Measurements from ENCODE around the gene ZNF823.

The ZNF823 gene

DNA sequence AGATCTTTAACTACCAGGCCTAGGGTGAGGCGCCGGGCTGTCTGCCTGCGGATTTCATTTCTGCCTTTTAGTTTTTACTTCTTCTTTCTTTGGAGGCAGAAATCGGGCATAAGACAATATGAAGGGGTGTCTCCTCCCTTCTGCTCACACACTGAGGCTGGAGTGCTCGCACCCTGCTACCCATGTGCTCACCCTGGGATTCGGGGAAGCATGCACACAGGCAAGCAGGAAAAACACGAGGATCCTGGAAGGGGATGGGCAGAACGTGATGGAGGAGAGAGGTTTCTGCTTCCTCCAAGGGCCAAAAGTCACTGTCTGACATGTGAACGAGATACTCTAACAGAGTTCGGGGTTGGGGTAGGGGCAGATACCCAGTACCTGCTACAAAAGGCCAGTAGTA is 28.4 kb downstream of the ZNF823 start:
- ChIA-PET CTCF (no interaction called here), POLR2A (no interaction called here)
- 94% methylated on average over 6 of the region's 10 CpGs for WGBS (ENCODE audit: insufficient coverage)
- no peak for DNase-seq
- H3K9me3 ChIP-seq (ENCODE audit: control extremely low read depth in 1 of 5, control insufficient read depth in 4 of 5, insufficient read depth in 2 of 5, low read depth in 1 of 5, low read length in 4 of 5): peaks cover 0 to 1% (median 0%) of the 10 kb centered on the region in 5 experiments
- no peak overlapping the region for H3K27ac ChIP-seq (ENCODE audit: insufficient read depth in 1 of 2, low read depth in 1 of 2, low read length in 2 of 2, poor library complexity in 1 of 2, severe bottlenecking in 2 of 2)
- no peaks in the 10 kb centered on the region for H3K36me3 ChIP-seq (ENCODE audit: control insufficient read depth in 4 of 4, insufficient read depth in 4 of 4, low read length in 3 of 4)
- H3K27me3 ChIP-seq (replicated peaks in 2 of 5; ENCODE audit: control insufficient read depth in 4 of 5, insufficient read depth in 5 of 5, low read length in 4 of 5): no peaks in the 10 kb centered on the region
- H3K4me3 ChIP-seq (ENCODE audit: control insufficient read depth in 1 of 7, extremely low read depth in 1 of 7, insufficient read depth in 4 of 7, low read depth in 2 of 7, low read length in 6 of 7): no peak overlapping the region
- no peaks in the 10 kb centered on the region for H3K4me1 ChIP-seq (ENCODE audit: control extremely low read depth in 1 of 4, control insufficient read depth in 4 of 4, insufficient read depth in 4 of 4, low read length in 3 of 4)

DNA sequence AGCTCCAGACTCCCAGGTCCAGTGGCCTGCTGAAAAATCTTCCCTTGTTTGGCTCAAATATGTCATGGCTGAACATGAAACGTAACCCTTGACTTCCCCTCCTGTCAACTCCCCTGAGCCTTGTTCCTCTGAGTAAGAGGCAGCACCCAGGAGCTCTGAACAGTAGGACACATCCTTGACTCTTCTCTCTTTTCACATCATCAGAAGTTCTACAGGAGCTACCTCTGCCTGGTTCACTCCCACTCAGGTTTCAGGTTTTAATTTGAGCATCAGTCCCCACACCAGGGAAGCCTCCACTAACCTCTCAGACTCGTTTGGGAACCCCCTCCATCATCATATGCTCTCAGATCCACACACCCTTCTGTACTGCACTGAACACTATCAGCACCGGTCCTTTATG is 30.3 kb downstream of the ZNF823 start:
- Histone ChIP-seq H3K27ac (ENCODE audit: insufficient read depth in 1 of 2, low read depth in 1 of 2, low read length in 2 of 2, poor library complexity in 1 of 2, severe bottlenecking in 2 of 2) (no peak overlapping the region), H3K4me1 (ENCODE audit: control extremely low read depth in 1 of 4, control insufficient read depth in 4 of 4, insufficient read depth in 4 of 4, low read length in 3 of 4) (no peaks in the 10 kb centered on the region), H3K36me3 (ENCODE audit: control insufficient read depth in 4 of 4, insufficient read depth in 4 of 4, low read length in 3 of 4) (no peaks in the 10 kb centered on the region), H3K27me3 (replicated peaks in 2 of 5; ENCODE audit: control insufficient read depth in 4 of 5, insufficient read depth in 5 of 5, low read length in 4 of 5) (no peaks in the 10 kb centered on the region), H3K4me3 (ENCODE audit: control insufficient read depth in 1 of 7, extremely low read depth in 1 of 7, insufficient read depth in 4 of 7, low read depth in 2 of 7, low read length in 6 of 7) (no peak overlapping the region), H3K9me3 (ENCODE audit: control extremely low read depth in 1 of 5, control insufficient read depth in 4 of 5, insufficient read depth in 2 of 5, low read depth in 1 of 5, low read length in 4 of 5) (peaks cover 0 to 1% (median 0%) of the 10 kb centered on the region in 5 experiments)
- DNase-seq: no peak
- ChIA-PET CTCF (interaction anchor here (1.2 to 1.4 kb wide), 2 partner anchors 9 to 13 kb away, joined by 3 to 4 read pairs; no protein-coding TSS in a partner anchor), POLR2A (no interaction called here)
- 100% methylated on average over 3 of the region's 3 CpGs for WGBS (ENCODE audit: insufficient coverage)

GRCh38 chr19:11705474-11705873 is 33.3 kb downstream of the ZNF823 start:
- Histone ChIP-seq H3K4me1 (ENCODE audit: control extremely low read depth in 1 of 4, control insufficient read depth in 4 of 4, insufficient read depth in 4 of 4, low read length in 3 of 4) (no peaks in the 10 kb centered on the region), H3K27ac (ENCODE audit: insufficient read depth in 1 of 2, low read depth in 1 of 2, low read length in 2 of 2, poor library complexity in 1 of 2, severe bottlenecking in 2 of 2) (no peak overlapping the region), H3K27me3 (replicated peaks in 2 of 5; ENCODE audit: control insufficient read depth in 4 of 5, insufficient read depth in 5 of 5, low read length in 4 of 5) (no peaks in the 10 kb centered on the region), H3K9me3 (ENCODE audit: control extremely low read depth in 1 of 5, control insufficient read depth in 4 of 5, insufficient read depth in 2 of 5, low read depth in 1 of 5, low read length in 4 of 5) (no peaks in the 10 kb centered on the region), H3K36me3 (ENCODE audit: control insufficient read depth in 4 of 4, insufficient read depth in 4 of 4, low read length in 3 of 4) (no peaks in the 10 kb centered on the region), H3K4me3 (ENCODE audit: control insufficient read depth in 1 of 7, extremely low read depth in 1 of 7, insufficient read depth in 4 of 7, low read depth in 2 of 7, low read length in 6 of 7) (no peak overlapping the region)
- ChIA-PET CTCF (interaction anchor here (0.6 kb wide), 1 partner anchor 63 kb away, joined by 3 read pairs; no protein-coding TSS in a partner anchor), POLR2A (no interaction called here)
- DNase-seq: no peak
- WGBS (ENCODE audit: insufficient coverage): no CpG with 5 or more reads among the region's 3 CpGs

- Histone ChIP-seq H3K4me1 (ENCODE audit: control extremely low read depth in 1 of 4, control insufficient read depth in 4 of 4, insufficient read depth in 4 of 4, low read length in 3 of 4) (no peaks in the 10 kb centered on the region), H3K9me3 (ENCODE audit: control extremely low read depth in 1 of 5, control insufficient read depth in 4 of 5, insufficient read depth in 2 of 5, low read depth in 1 of 5, low read length in 4 of 5) (no peaks in the 10 kb centered on the region), H3K27ac (ENCODE audit: insufficient read depth in 1 of 2, low read depth in 1 of 2, low read length in 2 of 2, poor library complexity in 1 of 2, severe bottlenecking in 2 of 2) (no peak overlapping the region), H3K36me3 (ENCODE audit: control insufficient read depth in 4 of 4, insufficient read depth in 4 of 4, low read length in 3 of 4) (no peaks in the 10 kb centered on the region), H3K27me3 (replicated peaks in 2 of 5; ENCODE audit: control insufficient read depth in 4 of 5, insufficient read depth in 5 of 5, low read length in 4 of 5) (no peaks in the 10 kb centered on the region), H3K4me3 (ENCODE audit: control insufficient read depth in 1 of 7, extremely low read depth in 1 of 7, insufficient read depth in 4 of 7, low read depth in 2 of 7, low read length in 6 of 7) (no peak overlapping the region)
- POLR2A ChIA-PET: no interaction called here
- no CpG with 5 or more reads among the region's 2 CpGs for WGBS (ENCODE audit: insufficient coverage)
- DNase-seq: no peak
- CTCF ChIA-PET: no interaction called here
Measured at GRCh38 chr19:11704626-11705025, 34.1 kb downstream of the ZNF823 start.

GRCh38 chr19:11699931-11700794 is 38.6 kb downstream of the ZNF823 start:
- WGBS (ENCODE audit: insufficient coverage): 84% methylated on average over 6 of the region's 6 CpGs
- H3K4me3 ChIP-seq (ENCODE audit: control insufficient read depth in 1 of 7, extremely low read depth in 1 of 7, insufficient read depth in 4 of 7, low read depth in 2 of 7, low read length in 6 of 7): no peak overlapping the region
- H3K9me3 ChIP-seq (ENCODE audit: control extremely low read depth in 1 of 5, control insufficient read depth in 4 of 5, insufficient read depth in 2 of 5, low read depth in 1 of 5, low read length in 4 of 5): no peaks in the 10 kb centered on the region
- H3K36me3 ChIP-seq (ENCODE audit: control insufficient read depth in 4 of 4, insufficient read depth in 4 of 4, low read length in 3 of 4): no peaks in the 10 kb centered on the region
- no peak overlapping the region for H3K27ac ChIP-seq (ENCODE audit: insufficient read depth in 1 of 2, low read depth in 1 of 2, low read length in 2 of 2, poor library complexity in 1 of 2, severe bottlenecking in 2 of 2)
- DNase-seq: peak; percentile 34 to 64 (median 58)
- POLR2A ChIA-PET: interaction anchor here (0.6 kb wide), 1 partner anchor 791 kb away, joined by 5 read pairs; no protein-coding TSS in a partner anchor
- H3K27me3 ChIP-seq (replicated peaks in 2 of 5; ENCODE audit: control insufficient read depth in 4 of 5, insufficient read depth in 5 of 5, low read length in 4 of 5): peaks cover 0 to under 1% (median 0%) of the 10 kb centered on the region in 5 experiments
- peaks cover 1% of the 10 kb centered on the region in 4 experiments for H3K4me1 ChIP-seq (ENCODE audit: control extremely low read depth in 1 of 4, control insufficient read depth in 4 of 4, insufficient read depth in 4 of 4, low read length in 3 of 4)
- CTCF ChIA-PET: interaction anchor here (0.6 to 3.3 kb wide), 16 partner anchors 9 to 457 kb away, joined by 3 to 10 read pairs (median 4); partner anchors contain the start of genes ZNF491 and ZNF625

- Histone ChIP-seq H3K4me1 (ENCODE audit: control extremely low read depth in 1 of 4, control insufficient read depth in 4 of 4, insufficient read depth in 4 of 4, low read length in 3 of 4) (peaks cover 4 to 15% (median 14%) of the 10 kb centered on the region in 4 experiments), H3K27me3 (replicated peaks in 2 of 5; ENCODE audit: control insufficient read depth in 4 of 5, insufficient read depth in 5 of 5, low read length in 4 of 5) (peaks cover 0 to 2% (median 0%) of the 10 kb centered on the region in 5 experiments), H3K4me3 (ENCODE audit: control insufficient read depth in 1 of 7, extremely low read depth in 1 of 7, insufficient read depth in 4 of 7, low read depth in 2 of 7, low read length in 6 of 7) (no peak overlapping the region), H3K27ac (ENCODE audit: insufficient read depth in 1 of 2, low read depth in 1 of 2, low read length in 2 of 2, poor library complexity in 1 of 2, severe bottlenecking in 2 of 2) (no peak overlapping the region), H3K36me3 (ENCODE audit: control insufficient read depth in 4 of 4, insufficient read depth in 4 of 4, low read length in 3 of 4) (no peaks in the 10 kb centered on the region), H3K9me3 (ENCODE audit: control extremely low read depth in 1 of 5, control insufficient read depth in 4 of 5, insufficient read depth in 2 of 5, low read depth in 1 of 5, low read length in 4 of 5) (no peaks in the 10 kb centered on the region)
- WGBS (ENCODE audit: insufficient coverage): 94% methylated on average over 6 of the region's 6 CpGs
- ChIA-PET POLR2A (no interaction called here), CTCF (no interaction called here)
- no peak for DNase-seq
Measured at GRCh38 chr19:11698231-11698630, 40.5 kb downstream of the ZNF823 start.

DNA sequence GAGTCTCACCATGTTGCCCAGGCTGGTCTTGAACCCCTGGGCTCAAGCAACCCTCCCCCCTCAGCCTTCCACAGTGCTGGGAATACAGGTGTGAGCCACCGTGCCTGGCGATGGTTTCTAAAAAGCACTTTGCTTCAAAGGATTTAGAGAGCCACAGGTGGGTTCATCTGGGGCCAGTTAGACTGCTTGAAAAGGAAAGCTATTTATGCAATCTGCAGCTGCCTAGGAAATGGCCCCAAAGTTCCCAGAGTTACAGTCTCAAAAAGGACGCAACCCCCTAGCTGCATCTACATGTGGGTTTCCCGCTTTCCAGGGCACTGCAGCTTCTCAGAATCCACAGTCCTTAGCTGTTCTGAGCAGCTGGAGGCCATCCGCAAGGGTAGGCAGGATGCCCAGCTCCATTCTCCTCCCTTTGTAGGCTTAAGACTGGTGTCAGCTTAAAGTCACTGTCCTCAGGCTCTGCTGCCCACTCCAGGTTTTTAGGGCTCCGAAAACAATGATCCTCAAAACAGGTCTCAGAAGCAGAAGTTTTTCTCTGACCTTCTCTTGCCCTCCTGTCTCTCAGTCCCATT is 41.4 kb downstream of the ZNF823 start:
- no peaks in the 10 kb centered on the region for H3K9me3 ChIP-seq (ENCODE audit: control extremely low read depth in 1 of 5, control insufficient read depth in 4 of 5, insufficient read depth in 2 of 5, low read depth in 1 of 5, low read length in 4 of 5)
- H3K36me3 ChIP-seq (ENCODE audit: control insufficient read depth in 4 of 4, insufficient read depth in 4 of 4, low read length in 3 of 4): no peaks in the 10 kb centered on the region
- WGBS (ENCODE audit: insufficient coverage): 93% methylated on average over 6 of the region's 6 CpGs
- no peak overlapping the region for H3K27ac ChIP-seq (ENCODE audit: insufficient read depth in 1 of 2, low read depth in 1 of 2, low read length in 2 of 2, poor library complexity in 1 of 2, severe bottlenecking in 2 of 2)
- ChIA-PET CTCF (interaction anchor here (0.9 kb wide), 1 partner anchor 39 kb away, joined by 3 read pairs; no protein-coding TSS in a partner anchor), POLR2A (no interaction called here)
- H3K4me3 ChIP-seq (ENCODE audit: control insufficient read depth in 1 of 7, extremely low read depth in 1 of 7, insufficient read depth in 4 of 7, low read depth in 2 of 7, low read length in 6 of 7): no peak overlapping the region
- H3K27me3 ChIP-seq (replicated peaks in 2 of 5; ENCODE audit: control insufficient read depth in 4 of 5, insufficient read depth in 5 of 5, low read length in 4 of 5): peaks cover 0 to 2% (median 0%) of the 10 kb centered on the region in 5 experiments
- peaks cover 4 to 15% (median 14%) of the 10 kb centered on the region in 4 experiments for H3K4me1 ChIP-seq (ENCODE audit: control extremely low read depth in 1 of 4, control insufficient read depth in 4 of 4, insufficient read depth in 4 of 4, low read length in 3 of 4)
- no peak for DNase-seq

Measured in common myeloid progenitor, CD34-positive (primary cell).